ENCODE data around the gene CDK19.
"Not testable (repeated sequence)": the region's sequence is repeated elsewhere in the genome, so short reads cannot be mapped to it uniquely, and the experiment has no call there.

DNA sequence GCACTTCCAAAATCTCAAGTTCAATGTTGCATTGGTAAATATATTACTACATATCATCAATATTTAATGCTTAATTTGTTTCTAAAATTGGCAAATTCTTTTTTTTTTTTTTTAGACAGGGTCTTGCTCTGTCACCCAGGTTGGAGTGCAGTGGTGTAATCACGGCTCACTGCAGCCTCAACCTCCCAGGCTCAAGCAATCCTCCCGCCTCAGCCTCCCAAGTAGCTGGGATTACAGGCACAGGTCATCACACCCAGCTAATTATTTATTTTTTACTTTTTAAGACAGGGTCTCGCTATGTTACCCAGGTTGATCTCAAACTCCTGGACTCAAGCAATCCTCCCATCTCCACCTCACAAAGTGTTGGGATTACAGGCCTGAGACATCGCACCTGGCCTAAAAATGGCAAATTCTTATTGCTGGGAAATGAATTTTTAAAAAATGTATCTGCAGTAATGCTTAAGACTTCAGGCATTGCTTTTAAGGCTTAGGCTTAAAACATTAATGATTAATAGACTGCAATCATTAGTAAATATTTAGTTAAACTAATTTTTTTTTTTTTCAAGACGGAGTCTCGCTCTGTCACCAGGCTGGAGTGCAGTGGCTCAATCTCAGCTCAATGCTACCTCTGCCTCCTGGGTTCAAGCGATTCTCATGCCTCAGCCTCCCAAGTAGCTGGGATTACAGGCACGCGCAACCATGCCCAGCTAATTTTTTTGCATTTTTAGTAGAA is 61.2 kb downstream of the CDK19 start:
- not testable (repeated sequence) for TF ChIP-seq POLR2A (IDR thresholded peaks at IDR 0.05)
- TF ChIP-seq, protein P1, sequence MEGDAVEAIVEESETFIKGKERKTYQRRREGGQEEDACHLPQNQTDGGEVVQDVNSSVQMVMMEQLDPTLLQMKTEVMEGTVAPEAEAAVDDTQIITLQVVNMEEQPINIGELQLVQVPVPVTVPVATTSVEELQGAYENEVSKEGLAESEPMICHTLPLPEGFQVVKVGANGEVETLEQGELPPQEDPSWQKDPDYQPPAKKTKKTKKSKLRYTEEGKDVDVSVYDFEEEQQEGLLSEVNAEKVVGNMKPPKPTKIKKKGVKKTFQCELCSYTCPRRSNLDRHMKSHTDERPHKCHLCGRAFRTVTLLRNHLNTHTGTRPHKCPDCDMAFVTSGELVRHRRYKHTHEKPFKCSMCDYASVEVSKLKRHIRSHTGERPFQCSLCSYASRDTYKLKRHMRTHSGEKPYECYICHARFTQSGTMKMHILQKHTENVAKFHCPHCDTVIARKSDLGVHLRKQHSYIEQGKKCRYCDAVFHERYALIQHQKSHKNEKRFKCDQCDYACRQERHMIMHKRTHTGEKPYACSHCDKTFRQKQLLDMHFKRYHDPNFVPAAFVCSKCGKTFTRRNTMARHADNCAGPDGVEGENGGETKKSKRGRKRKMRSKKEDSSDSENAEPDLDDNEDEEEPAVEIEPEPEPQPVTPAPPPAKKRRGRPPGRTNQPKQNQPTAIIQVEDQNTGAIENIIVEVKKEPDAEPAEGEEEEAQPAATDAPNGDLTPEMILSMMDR (IDR thresholded peaks at IDR 0.05 in 4 of 5, conservative IDR thresholded peaks at IDR 0.05 in 1 of 5), result not testable (repeated sequence)
